ENCODE data around the gene FERD3L.

The FERD3L gene

GRCh38 chr7:19113002-19113350, 32.2 kb downstream of the FERD3L start:
- no peak for TF ChIP-seq JUND (IDR thresholded peaks at IDR 0.05; ENCODE audit: low read depth)
- DNase-seq (ENCODE audit: low read depth in 1 of 2, low spot score in 1 of 2), result no peak
- in situ Hi-C loops (cut with HindIII; ENCODE audit: low pct_unique_long_range_greater_than_20kb, low sequenced_read_pairs), result no loop called here

GRCh38 chr7:19112274-19113001, 32.8 kb downstream of the FERD3L start:
- no peak for TF ChIP-seq JUND (IDR thresholded peaks at IDR 0.05; ENCODE audit: low read depth)
- no peak for DNase-seq (ENCODE audit: low read depth in 1 of 2, low spot score in 1 of 2)
- in situ Hi-C loops (cut with HindIII; ENCODE audit: low pct_unique_long_range_greater_than_20kb, low sequenced_read_pairs), result no loop called here

GRCh38 chr7:19111474-19112273, 33.5 kb downstream of the FERD3L start:
- in situ Hi-C loops (cut with HindIII; ENCODE audit: low pct_unique_long_range_greater_than_20kb, low sequenced_read_pairs), result no loop called here

GRCh38 chr7:19110776-19111175, 34.4 kb downstream of the FERD3L start:
- no peak for TF ChIP-seq JUND (IDR thresholded peaks at IDR 0.05; ENCODE audit: low read depth)
- in situ Hi-C loops (cut with HindIII; ENCODE audit: low pct_unique_long_range_greater_than_20kb, low sequenced_read_pairs), result no loop called here
- no peak for DNase-seq (ENCODE audit: low read depth in 1 of 2, low spot score in 1 of 2)

More at GRCh38 chr7:19111474-19112273, 33.5 kb downstream of the FERD3L start:
- TF ChIP-seq JUND (IDR thresholded peaks at IDR 0.05; ENCODE audit: low read depth), result no peak
- no peak for DNase-seq (ENCODE audit: low read depth in 1 of 2, low spot score in 1 of 2)

GRCh38 chr7:19110026-19110730, 35.0 kb downstream of the FERD3L start:
- in situ Hi-C loops (cut with HindIII; ENCODE audit: low pct_unique_long_range_greater_than_20kb, low sequenced_read_pairs), result no loop called here
- no peak for DNase-seq (ENCODE audit: low read depth in 1 of 2, low spot score in 1 of 2)
- no peak for TF ChIP-seq JUND (IDR thresholded peaks at IDR 0.05; ENCODE audit: low read depth)

- in situ Hi-C loops (cut with HindIII; ENCODE audit: low pct_unique_long_range_greater_than_20kb, low sequenced_read_pairs), result no loop called here
- DNase-seq (ENCODE audit: low read depth in 1 of 2, low spot score in 1 of 2), result no peak
- no peak for TF ChIP-seq JUND (IDR thresholded peaks at IDR 0.05; ENCODE audit: low read depth)
Measured at GRCh38 chr7:19109000-19109946, 35.9 kb downstream of the FERD3L start.

GRCh38 chr7:19107356-19108146, 37.7 kb downstream of the FERD3L start:
- no peak for TF ChIP-seq JUND (IDR thresholded peaks at IDR 0.05; ENCODE audit: low read depth)

GRCh38 chr7:19107081-19107355, 38.2 kb downstream of the FERD3L start:
- no peak for DNase-seq (ENCODE audit: low read depth in 1 of 2, low spot score in 1 of 2)
- TF ChIP-seq JUND (IDR thresholded peaks at IDR 0.05; ENCODE audit: low read depth), result no peak
- in situ Hi-C loops (cut with HindIII; ENCODE audit: low pct_unique_long_range_greater_than_20kb, low sequenced_read_pairs), result no loop called here

More at GRCh38 chr7:19107356-19108146, 37.7 kb downstream of the FERD3L start:
- no peak for DNase-seq (ENCODE audit: low read depth in 1 of 2, low spot score in 1 of 2)
- in situ Hi-C loops (cut with HindIII; ENCODE audit: low pct_unique_long_range_greater_than_20kb, low sequenced_read_pairs), result no loop called here

- DNase-seq (ENCODE audit: low read depth in 1 of 2, low spot score in 1 of 2), result no peak
- TF ChIP-seq JUND (IDR thresholded peaks at IDR 0.05; ENCODE audit: low read depth), result no peak
- in situ Hi-C loops (cut with HindIII; ENCODE audit: low pct_unique_long_range_greater_than_20kb, low sequenced_read_pairs), result no loop called here
Measured at GRCh38 chr7:19106241-19107080, 38.8 kb downstream of the FERD3L start.

- TF ChIP-seq JUND (IDR thresholded peaks at IDR 0.05; ENCODE audit: low read depth), result no peak
- in situ Hi-C loops (cut with HindIII; ENCODE audit: low pct_unique_long_range_greater_than_20kb, low sequenced_read_pairs), result no loop called here
- no peak for DNase-seq (ENCODE audit: low read depth in 1 of 2, low spot score in 1 of 2)
Measured at GRCh38 chr7:19105546-19105945, 39.7 kb downstream of the FERD3L start.

- in situ Hi-C loops (cut with HindIII; ENCODE audit: low pct_unique_long_range_greater_than_20kb, low sequenced_read_pairs), result no loop called here
- no peak for DNase-seq (ENCODE audit: low read depth in 1 of 2, low spot score in 1 of 2)
- TF ChIP-seq JUND (IDR thresholded peaks at IDR 0.05; ENCODE audit: low read depth), result no peak
Measured at GRCh38 chr7:19104811-19105210, 40.4 kb downstream of the FERD3L start.

All from T47D (cell line).